Smooth muscle cell (in vitro differentiated cells): ENCODE results near the gene PI4KA. TPM values are rescaled to one million over a fixed set of nuclear protein-coding genes. Genes with fewer than 3 reads are reported as not detected.

Experiments used
- DNase-seq: peaks from one replicate; lab custom pipeline; 2025; ENCODE audit not compliant: unreplicated experiment; lab: John Stamatoyannopoulos, UW
- H2AFZ ChIP-seq: fragments of 200-600 bp; sonication (generic); 2 replicates; pipeline ENCODE4 v1.6.0; 2016; ENCODE audit warnings: antibody characterized with exemption, low read depth, mild to moderate bottlenecking
- H3F3A ChIP-seq: fragments of 200-600 bp; sonication (generic); 2 replicates; pipeline ENCODE4 v1.6.0; 2017; ENCODE audit warnings: antibody characterized with exemption, low read depth
- H3K27ac ChIP-seq: fragments of 200-600 bp; sonication (generic); 2 replicates; pipeline ENCODE4 v1.5.1; 2016; ENCODE audit warnings: low read depth, mild to moderate bottlenecking
- H3K27me3 ChIP-seq: fragments of 200-600 bp; sonication (generic); 2 replicates; pipeline ENCODE4 v1.6.1; 2016; ENCODE audit warnings: low read depth, mild to moderate bottlenecking
- H3K36me3 ChIP-seq: fragments of 200-600 bp; sonication (generic); 2 replicates; pipeline ENCODE4 v1.5.1; 2016; ENCODE audit warnings: low read depth
- H3K4me1 ChIP-seq: fragments of 200-600 bp; sonication (generic); 2 replicates; pipeline ENCODE4 v1.5.1; 2016; ENCODE audit warnings: low read depth
- H3K4me2 ChIP-seq: fragments of 200-600 bp; sonication (generic); 2 replicates; pipeline ENCODE4 v1.6.0; 2016; ENCODE audit warnings: mild to moderate bottlenecking
- H3K4me3 ChIP-seq: fragments of 200-600 bp; sonication (generic); 2 replicates; pipeline ENCODE4 v1.5.1; 2016; ENCODE audit warnings: mild to moderate bottlenecking
- H3K79me2 ChIP-seq: fragments of 200-600 bp; sonication (generic); 2 replicates; pipeline ENCODE4 v1.6.0; 2016; ENCODE audit warnings: low read depth, mild to moderate bottlenecking
- H3K9ac ChIP-seq: fragments of 200-600 bp; sonication (generic); 2 replicates; pipeline ENCODE4 v1.6.0; 2016; ENCODE audit warnings: low read depth
- H3K9me3 ChIP-seq: fragments of 200-600 bp; sonication (generic); replicated peaks from 2 replicates; pipeline ENCODE4 v1.5.1; 2016; ENCODE audit warnings: low read depth
- H4K20me1 ChIP-seq: fragments of 200-600 bp; sonication (generic); 2 replicates; pipeline ENCODE4 v1.6.0; 2016; ENCODE audit warnings: low read depth
- CTCF ChIP-seq: fragments of 200-600 bp; sonication (generic); IDR thresholded peaks from 2 replicates; pipeline ENCODE4 v1.5.1; 2017; ENCODE audit warnings: borderline replicate concordance, mild to moderate bottlenecking, antibody characterized with exemption; ENCODE audit not compliant: insufficient read depth, poor library complexity, severe bottlenecking
- WGBS: methylation state at CpG from one replicate; pipeline ENCODE4 v1.1.7; 2016; ENCODE audit warnings: low lambda C conversion rate; 5-methylcytosine and 5-hydroxymethylcytosine counted together
- polyA plus RNA-seq: library from polyadenylated mRNA; unstranded; fragments of >200 nt; fragmentation: Nextera tagmentation; extraction: Ambion mirVana; gene quantifications from 2 replicates; pipeline ENCODE4 v1.2.1, GENCODE V29; 2016
- total RNA-seq: library from RNA; depleted of rRNA; stranded (reverse); fragments of >200 nt; gene quantifications from 2 replicates; pipeline ENCODE4 v1.2.3, GENCODE V29; 2014

The PI4KA gene
- total and polyA plus RNA-seq, 2 experiments from 2014 or later = 23.5 to 33.2 TPM

- H3K27ac ChIP-seq = no peak overlapping the region
- no peak overlapping the region for H3K4me2 ChIP-seq
- H3K9me3 ChIP-seq = no peaks in the 10 kb centered on the region
- no peaks in the 10 kb centered on the region for H3K36me3 ChIP-seq
- H3K9ac ChIP-seq = no peak overlapping the region
- TF ChIP-seq CTCF = no peak
- peaks cover 3% of the 10 kb centered on the region for H3K4me1 ChIP-seq
- no peak for DNase-seq
- H3F3A ChIP-seq = peaks cover 9% of the 10 kb centered on the region
- no peaks in the 10 kb centered on the region for H3K27me3 ChIP-seq
- no peak overlapping the region for H2AFZ ChIP-seq
- H3K79me2 ChIP-seq = no peaks in the 10 kb centered on the region
- H4K20me1 ChIP-seq = peaks cover 5% of the 10 kb centered on the region
- 90% methylated on average over 6 of the region's 6 CpGs for WGBS
- H3K4me3 ChIP-seq = no peak overlapping the region
Measured at GRCh38 chr22:20889025-20889704, 30.6 kb upstream of the PI4KA start.

- H3K4me1 ChIP-seq = peaks cover 3% of the 10 kb centered on the region
- H3K4me3 ChIP-seq = no peak overlapping the region
- no peaks in the 10 kb centered on the region for H3K9me3 ChIP-seq
- H4K20me1 ChIP-seq = peaks cover 5% of the 10 kb centered on the region
- no peak overlapping the region for H3K4me2 ChIP-seq
- no peaks in the 10 kb centered on the region for H3K36me3 ChIP-seq
- no peaks in the 10 kb centered on the region for H3K27me3 ChIP-seq
- H3K79me2 ChIP-seq = no peaks in the 10 kb centered on the region
- WGBS = 78% methylated on average over 5 of the region's 5 CpGs
- DNase-seq = no peak
- H3K9ac ChIP-seq = no peak overlapping the region
- H3F3A ChIP-seq = peaks cover 9% of the 10 kb centered on the region
- H2AFZ ChIP-seq = no peak overlapping the region
- no peak overlapping the region for H3K27ac ChIP-seq
- no peak for TF ChIP-seq CTCF
Measured at GRCh38 chr22:20887375-20887774, 28.8 kb upstream of the PI4KA start.

GRCh38 chr22:20885557-20886323 is 27.1 kb upstream of the PI4KA start:
- peak; percentile 75 for TF ChIP-seq CTCF
- 9% methylated on average over 10 of the region's 10 CpGs for WGBS
- H3K27ac ChIP-seq = peak overlapping the region; percentile 73

More at GRCh38 chr22:20885557-20886323, 27.1 kb upstream of the PI4KA start:
- H3K9me3 ChIP-seq = no peaks in the 10 kb centered on the region
- H3K4me1 ChIP-seq = peaks cover 3% of the 10 kb centered on the region
- peak overlapping the region; percentile 15 for H3K4me3 ChIP-seq
- no peak overlapping the region for H3K9ac ChIP-seq
- H3K79me2 ChIP-seq = no peaks in the 10 kb centered on the region
- DNase-seq = peak; percentile 43
- H4K20me1 ChIP-seq = peaks cover 5% of the 10 kb centered on the region
- H3K27me3 ChIP-seq = no peaks in the 10 kb centered on the region
- H3F3A ChIP-seq = peaks cover 9% of the 10 kb centered on the region
- no peaks in the 10 kb centered on the region for H3K36me3 ChIP-seq
- H2AFZ ChIP-seq = no peak overlapping the region
- peak overlapping the region; percentile 68 for H3K4me2 ChIP-seq
